Osteocyte (in vitro differentiated cells): ENCODE measurements around the gene NKX2-3. TPM values are rescaled to one million over a fixed set of nuclear protein-coding genes. Genes with fewer than 3 reads are reported as not detected.

Experiments
- DNase-seq: peaks from one replicate; pipeline ENCODE4 v3.0.0; 2021; ENCODE audit warnings: mixed read lengths; ENCODE audit not compliant: unreplicated experiment; ENCODE audit errors: extremely low spot score
- H3K27ac Mint-ChIP-seq: one replicate; pipeline ENCODE4 v1.8.0; 2021; ENCODE audit warnings: mild to moderate bottlenecking, mixed read lengths; ENCODE audit not compliant: unreplicated experiment
- H3K27me3 Mint-ChIP-seq: one replicate; pipeline ENCODE4 v1.8.0; 2021; ENCODE audit warnings: mixed read lengths; ENCODE audit not compliant: unreplicated experiment
- H3K36me3 Mint-ChIP-seq: one replicate; pipeline ENCODE4 v1.8.0; 2021; ENCODE audit warnings: mixed read lengths; ENCODE audit not compliant: unreplicated experiment
- H3K4me1 Mint-ChIP-seq: one replicate; pipeline ENCODE4 v1.8.0; 2021; ENCODE audit warnings: mixed read lengths; ENCODE audit not compliant: unreplicated experiment
- H3K4me3 Mint-ChIP-seq: one replicate; pipeline ENCODE4 v1.8.0; 2021; ENCODE audit warnings: mild to moderate bottlenecking, moderate library complexity, mixed read lengths; ENCODE audit not compliant: unreplicated experiment
- H3K9me3 Mint-ChIP-seq: one replicate; pipeline ENCODE4 v1.8.0; 2021; ENCODE audit warnings: mixed read lengths; ENCODE audit not compliant: unreplicated experiment
- CTCF ChIP-seq: fragments of 200-600 bp; sonication (generic); IDR thresholded peaks from 2 replicates; pipeline ENCODE4 v1.5.0; 2021; ENCODE audit warnings: antibody characterized with exemption, mild to moderate bottlenecking, moderate library complexity
- total RNA-seq: library from RNA; stranded (reverse); gene quantifications from 2 replicates; pipeline ENCODE4 v1.2.1, GENCODE V29; 2021

NKX2-3 gene
- total RNA-seq, 1 donor from 2014 or later: not detected

- Mint-ChIP-seq H3K36me3 (peaks cover 2% of the 10 kb centered on the region), H3K27ac (no peak overlapping the region), H3K4me3 (peak overlapping the region; percentile 45), H3K9me3 (no peaks in the 10 kb centered on the region), H3K4me1 (peaks cover 38% of the 10 kb centered on the region), H3K27me3 (peaks cover 93% of the 10 kb centered on the region)
- DNase-seq: no peak
- no peak for TF ChIP-seq CTCF
These were observed 2.4 kb downstream of the NKX2-3 start for GRCh38 chr10:99534939-99535763.

- no peak for TF ChIP-seq CTCF
- H3K27me3 Mint-ChIP-seq: peaks cover 88% of the 10 kb centered on the region
- peak; percentile 81 for DNase-seq
- no peaks in the 10 kb centered on the region for H3K9me3 Mint-ChIP-seq
- H3K4me3 Mint-ChIP-seq: peak overlapping the region; percentile 55
- H3K4me1 Mint-ChIP-seq: peaks cover 35% of the 10 kb centered on the region
- no peak overlapping the region for H3K27ac Mint-ChIP-seq
- peaks cover 2% of the 10 kb centered on the region for H3K36me3 Mint-ChIP-seq
These were observed 3.1 kb downstream of the NKX2-3 start for GRCh38 chr10:99535764-99536337.

GRCh38 chr10:99536338-99537085, 3.8 kb downstream of the NKX2-3 start:
- Mint-ChIP-seq H3K4me1 (peaks cover 35% of the 10 kb centered on the region), H3K9me3 (no peaks in the 10 kb centered on the region), H3K27me3 (peaks cover 86% of the 10 kb centered on the region), H3K4me3 (peak overlapping the region; percentile 55), H3K27ac (no peak overlapping the region), H3K36me3 (peaks cover 2% of the 10 kb centered on the region)
- no peak for DNase-seq
- TF ChIP-seq CTCF: no peak

- peak overlapping the region; percentile 53 for H3K4me3 Mint-ChIP-seq
These were observed 4.6 kb downstream of the NKX2-3 start for GRCh38 chr10:99537086-99537988.

More at GRCh38 chr10:99537086-99537988, 4.6 kb downstream of the NKX2-3 start:
- Mint-ChIP-seq H3K27ac (no peak overlapping the region), H3K4me1 (peaks cover 35% of the 10 kb centered on the region), H3K9me3 (no peaks in the 10 kb centered on the region), H3K36me3 (peaks cover 2% of the 10 kb centered on the region), H3K27me3 (peaks cover 82% of the 10 kb centered on the region)
- DNase-seq: no peak
- TF ChIP-seq CTCF: no peak
